NCI-H774 (cell line): ENCODE measurements around the gene DDHD1.

Source experiments
- DNase-seq: peaks from one replicate; lab custom pipeline; 2025; lab: John Stamatoyannopoulos, UW

DDHD1 gene

DNA sequence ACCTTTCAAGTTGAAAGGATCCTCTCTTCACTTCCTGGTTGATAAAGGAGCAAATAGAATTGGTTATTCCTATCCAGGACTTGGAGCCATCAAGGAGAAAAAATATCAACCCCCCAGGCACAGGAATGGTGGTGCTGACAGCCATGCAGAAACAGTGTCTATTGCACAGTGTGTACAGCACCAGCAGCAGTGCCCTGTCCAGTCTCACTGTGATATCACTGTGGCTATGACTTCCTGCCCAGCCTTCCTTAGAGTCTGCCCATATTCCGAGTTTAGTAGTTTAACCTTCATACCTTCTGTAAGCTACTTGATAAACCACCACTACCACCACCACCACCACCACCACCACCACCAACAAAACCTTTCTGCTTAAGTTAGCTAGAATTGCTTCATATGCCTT lies 157.1 kb downstream of the DDHD1 start:
- DNase-seq: no peak

DNA sequence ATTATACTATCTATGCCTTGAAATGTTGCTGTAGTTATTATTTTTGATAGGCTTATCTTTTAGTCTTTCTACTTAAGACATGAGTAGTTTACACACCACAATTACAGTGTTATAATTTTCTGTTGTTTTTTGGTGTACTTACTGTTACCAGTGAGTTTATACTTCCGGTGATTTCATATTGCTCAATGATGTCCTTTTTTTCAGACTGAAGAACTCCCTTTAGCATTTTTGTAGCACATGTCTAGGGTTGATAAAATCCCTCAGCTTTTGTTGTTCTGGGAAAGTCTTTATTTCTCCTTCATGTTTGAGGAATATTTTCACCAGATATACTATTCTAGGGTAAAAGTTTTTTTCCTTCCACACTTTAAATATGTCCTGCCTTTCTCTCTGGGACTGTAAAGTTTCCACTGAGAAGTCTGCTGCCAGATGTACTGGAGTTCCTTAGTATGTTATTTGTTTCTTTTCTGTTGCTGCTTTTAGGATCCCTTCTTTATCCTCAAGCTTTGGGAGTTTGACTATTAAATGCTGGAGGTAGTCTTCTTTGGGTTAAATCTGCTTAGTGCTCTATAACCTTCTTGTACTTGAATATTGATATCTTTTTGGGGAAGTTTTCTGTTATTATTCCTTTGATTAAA lies 160.8 kb downstream of the DDHD1 start:
- no peak for DNase-seq

DNA sequence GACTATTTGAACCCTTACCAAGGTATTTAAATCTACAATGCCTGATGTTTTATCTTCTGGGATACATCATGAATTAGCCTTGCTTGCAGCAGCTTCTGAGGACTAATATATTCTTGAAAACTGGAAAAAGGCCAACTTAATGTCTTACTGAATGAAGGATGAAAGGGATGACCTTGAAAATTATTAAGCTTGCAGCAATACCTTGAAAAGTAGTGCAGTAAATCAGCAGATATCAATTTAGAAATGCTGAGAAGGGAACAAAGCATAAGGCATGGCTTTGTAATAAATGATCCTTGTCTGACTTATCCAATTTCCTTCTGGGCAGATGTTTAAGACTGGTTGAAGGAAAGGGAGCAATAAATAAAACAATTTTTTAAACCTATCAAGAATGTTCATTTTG lies 165.0 kb downstream of the DDHD1 start:
- no peak for DNase-seq

DNA sequence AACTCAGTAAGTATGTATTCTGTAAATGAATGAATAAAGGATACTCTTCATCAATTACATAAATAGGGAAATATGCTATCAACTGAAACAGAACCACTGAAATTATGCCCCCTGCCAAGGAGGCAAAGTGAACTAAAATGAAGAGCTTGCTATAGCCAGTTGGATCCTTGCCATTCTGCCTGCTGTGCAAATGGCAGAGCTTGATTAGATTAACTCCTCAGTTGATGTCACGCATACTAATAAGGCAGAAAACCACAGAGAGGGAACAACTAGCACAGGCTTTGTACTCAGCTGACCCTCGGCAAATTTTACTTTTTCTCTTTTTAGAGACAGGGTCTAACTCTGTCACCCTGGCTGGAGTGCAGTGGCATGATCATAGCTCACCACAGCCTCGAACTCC lies 165.6 kb downstream of the DDHD1 start:
- no peak for DNase-seq

DNA sequence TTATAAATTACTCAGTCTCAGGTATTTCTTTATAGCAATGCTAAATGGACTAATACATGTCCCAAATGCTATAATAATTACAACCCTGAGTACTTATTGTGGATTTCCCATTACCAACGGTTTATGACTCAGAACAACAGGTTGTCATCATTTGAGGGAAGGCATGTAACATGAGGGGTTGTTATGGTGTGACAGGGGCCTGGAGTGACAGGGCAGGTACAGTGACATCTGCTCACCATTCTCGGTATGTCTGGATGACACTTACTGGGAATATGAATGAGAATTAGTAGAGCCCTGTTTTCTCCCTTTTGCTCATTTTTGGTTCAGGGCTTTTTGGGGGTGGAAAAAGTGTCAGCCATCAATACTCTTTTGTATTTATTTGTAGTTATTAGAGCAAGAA lies 166.1 kb downstream of the DDHD1 start:
- no peak for DNase-seq
